KMS-11 (cell line): ENCODE data around the gene ASF1B.
A peak's percentile ranks its signal among the peaks of the same experiment; 100 is the strongest.

Source experiments
- H2AFZ ChIP-seq: fragments of 200-600 bp; sonication (generic); 2 replicates; pipeline ENCODE4 v1.6.1; 2016; ENCODE audit warnings: antibody characterized with exemption, mixed run types, low read depth
- H3K27ac ChIP-seq: fragments of 200-600 bp; sonication (generic); 2 replicates; pipeline ENCODE4 v1.6.1; 2016; ENCODE audit warnings: mild to moderate bottlenecking, mixed run types
- H3K27me3 ChIP-seq: fragments of 200-600 bp; sonication (generic); 2 replicates; pipeline ENCODE4 v1.6.1; 2017; ENCODE audit warnings: mild to moderate bottlenecking, low read depth, mixed run types, moderate library complexity; ENCODE audit not compliant: insufficient read depth
- H3K36me3 ChIP-seq: fragments of 200-600 bp; sonication (generic); 2 replicates; pipeline ENCODE4 v1.6.1; 2017; ENCODE audit warnings: mild to moderate bottlenecking, mixed run types; ENCODE audit not compliant: insufficient read depth
- H3K4me1 ChIP-seq: fragments of 200-600 bp; sonication (generic); 2 replicates; pipeline ENCODE4 v1.6.1; 2016; ENCODE audit warnings: mild to moderate bottlenecking, low read depth, mixed run types; ENCODE audit not compliant: poor library complexity, severe bottlenecking
- H3K4me2 ChIP-seq: fragments of 200-600 bp; sonication (generic); 2 replicates; pipeline ENCODE4 v1.7.0; 2016; ENCODE audit warnings: mild to moderate bottlenecking, mixed run types
- H3K4me3 ChIP-seq: fragments of 200-600 bp; sonication (generic); IDR thresholded peaks from 2 replicates; pipeline ENCODE4 v1.6.1; 2017; ENCODE audit warnings: low read depth, low read length, mixed read lengths; ENCODE audit not compliant: insufficient read depth
- H3K79me2 ChIP-seq: fragments of 200-600 bp; sonication (generic); 2 replicates; pipeline ENCODE4 v1.6.1; 2016; ENCODE audit warnings: low read depth, mixed run types; ENCODE audit not compliant: insufficient read depth
- H3K9ac ChIP-seq: fragments of 200-600 bp; sonication (generic); 2 replicates; pipeline ENCODE4 v1.6.1; 2016; ENCODE audit warnings: mild to moderate bottlenecking, mixed run types
- H4K20me1 ChIP-seq: fragments of 200-600 bp; sonication (generic); 2 replicates; pipeline ENCODE4 v1.6.1; 2016; ENCODE audit warnings: mild to moderate bottlenecking, mixed run types; ENCODE audit not compliant: insufficient read depth
- TF ChIP-seq, protein P1 (sequence below): fragments of 200-600 bp; sonication (generic); conservative IDR thresholded peaks from 2 replicates; pipeline ENCODE4 v1.6.1; 2017; ENCODE audit warnings: low read depth, mild to moderate bottlenecking, antibody characterized with exemption, low read length, moderate library complexity, mixed read lengths

Gene ASF1B

DNA sequence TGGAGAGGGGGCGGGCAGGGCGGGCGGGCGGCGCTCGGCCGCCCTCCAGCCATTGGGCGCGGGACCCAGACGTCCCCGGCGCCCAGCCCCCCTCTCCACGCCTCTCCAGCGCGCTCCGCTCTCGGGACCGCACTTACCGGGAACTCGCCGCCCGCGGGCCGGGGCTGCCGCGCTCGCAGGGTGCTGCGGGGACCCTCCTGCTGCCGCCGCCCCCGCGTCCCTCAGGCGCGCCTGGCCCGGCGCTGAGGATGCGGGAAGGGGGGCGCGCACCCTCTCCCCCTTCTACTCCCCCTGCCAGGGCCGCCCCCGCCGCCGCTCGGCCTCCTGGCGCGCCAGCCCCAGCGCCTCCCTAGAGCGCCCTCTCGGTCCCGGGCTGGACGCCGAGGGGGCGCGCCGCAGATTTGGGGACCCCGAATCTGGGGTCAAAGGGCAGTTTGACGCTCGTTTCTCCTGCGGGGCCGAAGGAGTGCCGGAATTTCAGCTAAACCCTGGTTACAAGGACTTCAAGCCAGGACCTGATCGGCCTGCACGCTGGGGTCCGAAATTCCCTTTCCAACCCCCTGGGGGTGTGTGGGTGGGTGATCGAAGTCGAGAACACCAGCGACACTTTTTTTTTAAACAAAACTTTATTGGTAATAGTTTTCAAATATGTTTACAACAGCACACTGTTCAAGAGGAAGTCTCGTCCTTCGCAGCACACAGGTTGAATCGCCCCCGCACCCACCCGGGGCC lies 45.1 kb downstream of the ASF1B start:
- Histone ChIP-seq H3K27me3 (no peaks in the 10 kb centered on the region), H3K4me3 (no peak overlapping the region), H3K79me2 (no peaks in the 10 kb centered on the region), H3K4me1 (peaks cover 14% of the 10 kb centered on the region), H2AFZ (peak overlapping the region; percentile 85), H4K20me1 (no peaks in the 10 kb centered on the region), H3K9ac (peak overlapping the region; percentile 48; the same call in 1 of the 2 replicates), H3K36me3 (no peaks in the 10 kb centered on the region), H3K4me2 (peak overlapping the region; percentile 96), H3K27ac (peak overlapping the region; percentile 40; the same call in 1 of the 2 replicates)
- TF ChIP-seq, protein P1, sequence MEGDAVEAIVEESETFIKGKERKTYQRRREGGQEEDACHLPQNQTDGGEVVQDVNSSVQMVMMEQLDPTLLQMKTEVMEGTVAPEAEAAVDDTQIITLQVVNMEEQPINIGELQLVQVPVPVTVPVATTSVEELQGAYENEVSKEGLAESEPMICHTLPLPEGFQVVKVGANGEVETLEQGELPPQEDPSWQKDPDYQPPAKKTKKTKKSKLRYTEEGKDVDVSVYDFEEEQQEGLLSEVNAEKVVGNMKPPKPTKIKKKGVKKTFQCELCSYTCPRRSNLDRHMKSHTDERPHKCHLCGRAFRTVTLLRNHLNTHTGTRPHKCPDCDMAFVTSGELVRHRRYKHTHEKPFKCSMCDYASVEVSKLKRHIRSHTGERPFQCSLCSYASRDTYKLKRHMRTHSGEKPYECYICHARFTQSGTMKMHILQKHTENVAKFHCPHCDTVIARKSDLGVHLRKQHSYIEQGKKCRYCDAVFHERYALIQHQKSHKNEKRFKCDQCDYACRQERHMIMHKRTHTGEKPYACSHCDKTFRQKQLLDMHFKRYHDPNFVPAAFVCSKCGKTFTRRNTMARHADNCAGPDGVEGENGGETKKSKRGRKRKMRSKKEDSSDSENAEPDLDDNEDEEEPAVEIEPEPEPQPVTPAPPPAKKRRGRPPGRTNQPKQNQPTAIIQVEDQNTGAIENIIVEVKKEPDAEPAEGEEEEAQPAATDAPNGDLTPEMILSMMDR: 0 out of 2 replicates have a peak, but pooled peaks have one; percentile 16

DNA sequence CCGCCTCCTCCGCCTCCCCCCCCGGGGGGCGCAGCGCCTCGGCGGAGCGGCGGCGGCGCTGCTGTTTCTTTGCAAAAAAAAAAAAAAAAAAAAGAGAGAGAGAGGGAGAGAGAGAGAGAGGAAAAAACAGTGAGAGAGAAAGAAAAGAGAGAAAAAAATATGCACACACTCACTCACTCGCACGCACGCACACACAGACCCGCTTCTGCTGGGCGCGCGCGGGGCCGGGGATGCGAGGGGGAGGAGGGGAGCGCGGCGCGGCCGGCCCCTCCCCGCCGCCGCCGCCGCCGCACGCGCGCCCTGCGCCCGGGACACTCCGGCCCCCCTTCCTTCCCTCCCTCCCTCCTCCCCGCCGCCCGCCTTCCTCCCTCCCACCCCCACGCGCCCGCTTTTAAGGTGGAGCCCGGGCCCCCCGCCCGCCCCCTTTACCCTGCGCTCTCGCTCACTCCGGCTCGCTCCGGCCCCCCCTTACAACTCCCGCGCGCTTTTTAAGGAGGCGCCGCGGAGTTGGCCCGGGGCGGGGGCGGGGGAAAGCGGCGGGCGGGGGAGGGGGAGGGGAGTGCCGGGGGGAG lies 45.8 kb downstream of the ASF1B start, which contains the start of gene SAMD1:
Gene SAMD1 (minus strand): TSS at position 243 of the 572 bp plus-strand sequence.
- Histone ChIP-seq H3K4me3 (no peak within 1 kb of the TSS), H3K4me2 (peak within 1 kb of the TSS; percentile 96), H3K27ac (peak within 1 kb of the TSS; percentile 40; the same call in 1 of the 2 replicates), H3K36me3 (no peaks in the 10 kb centered on the region), H4K20me1 (no peaks in the 10 kb centered on the region), H2AFZ (peak within 1 kb of the TSS; percentile 85), H3K4me1 (peaks cover 14% of the 10 kb centered on the region), H3K27me3 (no peaks in the 10 kb centered on the region), H3K79me2 (no peaks in the 10 kb centered on the region), H3K9ac (peak within 1 kb of the TSS; percentile 48; the same call in 1 of the 2 replicates)
- TF ChIP-seq, protein P1: no peak

DNA sequence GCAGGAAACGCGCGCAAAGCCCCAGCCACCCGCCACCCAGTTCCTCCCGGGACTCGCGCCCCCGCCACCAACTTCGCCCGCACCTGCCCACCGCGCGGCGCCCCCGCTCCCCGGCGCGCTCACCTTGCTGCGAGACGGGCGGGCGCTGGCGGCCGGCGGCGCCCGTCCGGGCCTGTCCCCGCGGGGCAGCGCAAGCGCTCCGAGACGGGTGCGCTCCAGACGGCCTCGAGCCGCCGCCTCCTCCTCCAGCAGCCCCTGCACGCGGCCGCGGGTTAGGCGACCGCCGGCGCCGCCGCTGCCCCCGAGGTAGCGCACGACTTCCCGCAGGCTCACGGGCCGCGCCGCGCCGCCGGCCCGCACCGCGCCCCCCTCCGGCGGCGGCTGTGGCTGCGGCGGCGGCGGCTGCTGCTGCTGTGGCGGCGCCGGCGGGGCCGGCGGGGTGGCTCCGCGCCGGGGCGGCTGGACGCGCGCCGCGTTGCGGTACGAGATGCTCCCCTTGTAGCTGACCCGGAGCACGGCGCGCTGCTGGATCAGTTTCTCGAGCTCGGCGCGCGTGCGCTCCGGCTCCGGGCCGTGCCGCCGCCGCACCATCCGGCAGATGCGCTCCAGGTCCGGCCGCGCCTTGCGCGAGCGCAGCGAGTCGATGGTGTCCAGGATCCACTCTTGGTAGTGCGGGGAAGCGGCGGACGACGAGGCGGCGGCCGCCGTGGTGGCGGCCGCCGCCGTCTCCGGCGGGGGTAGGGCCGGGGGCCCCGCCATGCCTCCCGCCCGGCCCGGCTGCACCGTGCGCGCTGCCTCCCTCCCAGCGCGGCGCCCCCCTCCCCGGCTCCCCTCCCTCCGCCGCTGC lies 46.5 kb downstream of the ASF1B start:
- no peak overlapping the region for H3K4me3 ChIP-seq
- H3K9ac ChIP-seq: no peak overlapping the region
- H3K4me2 ChIP-seq: peak overlapping the region; percentile 44
- H3K4me1 ChIP-seq: peaks cover 14% of the 10 kb centered on the region
- H4K20me1 ChIP-seq: no peaks in the 10 kb centered on the region
- H3K79me2 ChIP-seq: no peaks in the 10 kb centered on the region
- H3K27ac ChIP-seq: no peak overlapping the region
- H3K36me3 ChIP-seq: no peaks in the 10 kb centered on the region
- H3K27me3 ChIP-seq: no peaks in the 10 kb centered on the region
- TF ChIP-seq, protein P1: no peak
- H2AFZ ChIP-seq: peak overlapping the region; percentile 38; the same call in 1 of the 2 replicates

DNA sequence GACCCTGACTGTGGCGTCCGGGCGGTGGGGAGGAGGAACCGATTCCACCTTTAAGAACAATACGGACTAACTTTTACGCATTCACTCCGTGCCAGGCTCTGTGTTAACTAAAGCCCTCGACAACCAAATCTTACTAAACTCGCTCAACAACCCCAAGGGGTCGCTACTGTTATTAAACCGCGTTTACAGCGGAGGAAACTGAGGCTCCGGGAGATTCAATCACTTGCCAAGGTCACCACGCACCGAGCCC lies 47.1 kb downstream of the ASF1B start:
- Histone ChIP-seq H3K79me2 (no peaks in the 10 kb centered on the region), H3K9ac (no peak overlapping the region), H2AFZ (no peak overlapping the region; the same call in 1 of the 2 replicates), H3K4me2 (peak overlapping the region; percentile 44), H3K36me3 (no peaks in the 10 kb centered on the region), H3K4me3 (no peak overlapping the region), H4K20me1 (no peaks in the 10 kb centered on the region), H3K27me3 (no peaks in the 10 kb centered on the region), H3K27ac (no peak overlapping the region), H3K4me1 (peaks cover 14% of the 10 kb centered on the region)
- TF ChIP-seq, protein P1: no peak
